ENCODE measurements around the gene PSMD3. TPM values are rescaled to one million over a fixed set of nuclear protein-coding genes. Genes with fewer than 3 reads are reported as not detected.
A peak's percentile ranks its signal among the peaks of the same experiment; 100 is the strongest.

Gene PSMD3
- total RNA-seq, 4 donors from 2014 or later = 58.1 to 117 (median 84.0) TPM

DNA sequence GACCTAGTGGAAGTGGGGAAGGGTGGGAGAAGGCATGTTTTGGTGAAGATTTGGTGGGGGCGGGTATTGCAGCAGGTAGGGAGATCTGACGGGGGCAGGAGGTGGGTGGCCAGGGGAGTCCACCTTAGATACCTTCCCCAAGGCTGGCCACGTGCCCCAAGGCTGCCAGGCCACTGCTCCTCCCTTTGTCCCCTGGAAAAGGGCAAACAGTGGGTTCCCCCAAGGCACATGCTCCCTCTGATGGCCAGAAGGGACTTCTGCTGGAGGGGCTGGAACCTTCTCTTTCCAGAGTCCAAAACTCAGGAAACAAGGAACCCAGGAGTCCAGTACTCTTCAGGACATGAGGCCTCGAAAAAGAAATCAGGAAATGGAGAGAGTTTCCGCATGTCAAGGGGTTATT, 6.2 kb upstream of the PSMD3 start:
- TF ChIP-seq POLR2AphosphoS5 (IDR thresholded peaks at IDR 0.05) = no peak
- TF ChIP-seq EP300 (IDR thresholded peaks at IDR 0.05) = no peak
- TF ChIP-seq, protein P1, sequence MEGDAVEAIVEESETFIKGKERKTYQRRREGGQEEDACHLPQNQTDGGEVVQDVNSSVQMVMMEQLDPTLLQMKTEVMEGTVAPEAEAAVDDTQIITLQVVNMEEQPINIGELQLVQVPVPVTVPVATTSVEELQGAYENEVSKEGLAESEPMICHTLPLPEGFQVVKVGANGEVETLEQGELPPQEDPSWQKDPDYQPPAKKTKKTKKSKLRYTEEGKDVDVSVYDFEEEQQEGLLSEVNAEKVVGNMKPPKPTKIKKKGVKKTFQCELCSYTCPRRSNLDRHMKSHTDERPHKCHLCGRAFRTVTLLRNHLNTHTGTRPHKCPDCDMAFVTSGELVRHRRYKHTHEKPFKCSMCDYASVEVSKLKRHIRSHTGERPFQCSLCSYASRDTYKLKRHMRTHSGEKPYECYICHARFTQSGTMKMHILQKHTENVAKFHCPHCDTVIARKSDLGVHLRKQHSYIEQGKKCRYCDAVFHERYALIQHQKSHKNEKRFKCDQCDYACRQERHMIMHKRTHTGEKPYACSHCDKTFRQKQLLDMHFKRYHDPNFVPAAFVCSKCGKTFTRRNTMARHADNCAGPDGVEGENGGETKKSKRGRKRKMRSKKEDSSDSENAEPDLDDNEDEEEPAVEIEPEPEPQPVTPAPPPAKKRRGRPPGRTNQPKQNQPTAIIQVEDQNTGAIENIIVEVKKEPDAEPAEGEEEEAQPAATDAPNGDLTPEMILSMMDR (IDR thresholded peaks at IDR 0.05) = no peak
- TF ChIP-seq POLR2A (IDR thresholded peaks at IDR 0.05; ENCODE audit: low read depth) = no peak
- no peak overlapping the region for H3K4me3 ChIP-seq
- no peak for DNase-seq (ENCODE audit: extremely low spot score)
- no peak overlapping the region for H3K27ac ChIP-seq (replicated peaks in 1 of 4)
- H3K36me3 ChIP-seq = no peaks in the 10 kb centered on the region
- H3K9me3 ChIP-seq = no peaks in the 10 kb centered on the region
- intact Hi-C loops (cut with DNase I) = no loop called here
- peaks cover 0 to 2% (median under 1%) of the 10 kb centered on the region in 4 donors for H3K4me1 ChIP-seq
- peaks cover 0 to 51% (median 4%) of the 10 kb centered on the region in 4 donors for H3K27me3 ChIP-seq
- 72% methylated on average over 5 of the region's 5 CpGs for WGBS

DNA sequence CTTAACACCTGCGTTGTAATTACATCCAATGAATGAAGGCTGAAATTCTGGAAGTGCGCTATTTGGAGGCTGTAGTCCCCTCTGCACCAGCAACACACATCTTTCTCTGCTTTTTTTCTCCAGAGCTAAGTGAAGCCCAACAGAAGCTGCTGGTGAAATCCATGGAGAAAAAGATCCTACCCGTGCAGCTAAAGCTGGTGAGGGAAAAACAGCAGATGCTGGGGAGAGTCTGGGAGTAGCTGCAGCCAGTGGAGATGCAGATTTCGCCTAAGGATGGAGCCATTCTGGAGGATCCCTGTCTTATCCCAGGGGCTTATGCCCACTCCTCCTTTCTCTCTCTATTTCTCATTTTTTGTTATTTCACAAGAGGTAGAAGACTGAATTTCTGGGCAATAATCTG, 4.8 kb upstream of the PSMD3 start:
- H3K27ac ChIP-seq (replicated peaks in 1 of 4) = no peak overlapping the region
- no peak overlapping the region for H3K4me3 ChIP-seq
- TF ChIP-seq POLR2AphosphoS5 (IDR thresholded peaks at IDR 0.05) (no peak), POLR2A (IDR thresholded peaks at IDR 0.05; ENCODE audit: low read depth) (no peak), EP300 (IDR thresholded peaks at IDR 0.05) (no peak)
- TF ChIP-seq, protein P1 (IDR thresholded peaks at IDR 0.05) = no peak
- H3K27me3 ChIP-seq = peaks cover 0 to 44% (median 4%) of the 10 kb centered on the region in 4 donors
- no peaks in the 10 kb centered on the region for H3K36me3 ChIP-seq
- DNase-seq (ENCODE audit: extremely low spot score) = no peak
- peaks cover 6 to 10% (median 8%) of the 10 kb centered on the region in 4 donors for H3K4me1 ChIP-seq
- intact Hi-C loops (cut with DNase I) = no loop called here
- H3K9me3 ChIP-seq = no peaks in the 10 kb centered on the region
- 68% methylated on average over 4 of the region's 4 CpGs for WGBS

DNA sequence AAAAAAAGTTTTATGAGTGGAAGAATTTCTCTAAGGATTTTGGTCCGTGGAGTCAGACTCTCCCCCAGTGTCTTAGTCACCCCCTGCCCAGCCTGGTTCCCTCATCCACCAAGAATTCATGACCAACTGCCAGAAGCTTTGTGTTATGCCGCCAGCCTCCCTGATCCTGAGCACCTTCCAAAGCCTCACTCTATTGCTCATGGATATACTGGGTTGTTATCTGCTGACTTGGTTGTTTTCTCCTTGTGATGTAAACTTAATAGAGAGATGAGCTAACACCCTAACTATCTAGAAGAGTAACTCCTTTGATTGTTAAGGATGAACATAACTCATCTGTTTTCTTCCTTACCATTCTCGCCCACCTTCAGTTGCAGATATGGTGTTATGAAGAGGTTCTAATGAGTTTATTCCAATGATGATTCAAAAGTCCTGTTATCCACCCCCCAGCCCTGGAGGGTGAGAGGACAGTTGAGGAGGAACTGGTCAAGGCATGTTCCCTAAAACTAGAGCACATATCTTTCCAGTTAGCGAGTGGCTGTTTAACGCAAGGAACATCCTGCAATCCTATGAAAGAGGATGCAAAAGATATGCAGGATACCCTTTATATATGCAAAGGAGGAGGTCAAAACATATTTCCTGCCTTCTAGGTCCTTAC, 1.5 kb upstream of the PSMD3 start:
- Histone ChIP-seq H3K27me3 (peaks cover 0 to 25% (median under 1%) of the 10 kb centered on the region in 4 donors), H3K4me3 (no peak overlapping the region), H3K4me1 (peaks cover 24 to 35% (median 32%) of the 10 kb centered on the region in 4 donors), H3K9me3 (no peaks in the 10 kb centered on the region), H3K36me3 (peaks cover under 1 to 3% (median under 1%) of the 10 kb centered on the region in 4 donors), H3K27ac (replicated peaks in 1 of 4) (no peak overlapping the region)
- no peak for DNase-seq (ENCODE audit: extremely low spot score)
- TF ChIP-seq POLR2AphosphoS5 (IDR thresholded peaks at IDR 0.05) = no peak
- TF ChIP-seq, protein P1 (IDR thresholded peaks at IDR 0.05) = no peak
- no peak for TF ChIP-seq EP300 (IDR thresholded peaks at IDR 0.05)
- no peak for TF ChIP-seq POLR2A (IDR thresholded peaks at IDR 0.05; ENCODE audit: low read depth)
- 63% methylated on average over 5 of the region's 5 CpGs for WGBS
- intact Hi-C loops (cut with DNase I) = loop anchor here (2.0 kb wide), 1 partner anchor 20 kb away; no protein-coding TSS in a partner anchor

DNA sequence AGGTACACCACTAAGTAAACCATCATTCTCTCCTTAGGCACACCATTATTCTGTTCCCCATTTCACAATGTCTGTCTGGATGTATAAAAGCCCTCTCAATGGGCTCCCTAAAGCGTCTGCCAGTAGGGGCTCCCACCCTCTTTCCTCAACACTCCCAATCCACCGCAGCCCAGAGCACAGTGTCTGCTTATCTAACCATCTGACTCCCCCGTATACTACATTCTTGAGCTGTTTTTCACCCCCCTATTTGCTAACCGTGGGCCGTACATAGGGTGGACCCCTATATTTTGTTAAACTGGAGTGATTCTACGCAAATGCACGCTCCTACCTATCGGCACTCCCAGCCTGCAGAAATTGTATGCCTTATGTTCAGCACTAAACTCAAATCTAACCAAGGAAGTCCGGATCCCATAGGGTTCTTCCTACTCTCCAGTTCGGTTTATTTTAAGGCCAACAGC, 685 bp upstream of the PSMD3 start:
- H3K27ac ChIP-seq (replicated peaks in 1 of 4) = peak overlapping the region; percentile 96 to 99 (median 96)
- no peaks in the 10 kb centered on the region for H3K9me3 ChIP-seq
- WGBS = under 1% methylated on average over 10 of the region's 10 CpGs
- peaks cover 8 to 11% (median 9%) of the 10 kb centered on the region in 4 donors for H3K36me3 ChIP-seq
- DNase-seq (ENCODE audit: extremely low spot score) = no peak
- H3K4me1 ChIP-seq = peaks cover 24 to 38% (median 32%) of the 10 kb centered on the region in 4 donors
- H3K27me3 ChIP-seq = peaks cover 0 to 17% (median 0%) of the 10 kb centered on the region in 4 donors
- intact Hi-C loops (cut with DNase I) = loop anchor here (2.0 kb wide), 2 partner anchors 21 to 53 kb away; partner anchors contain the start of genes LRRC3C and ORMDL3
- peak overlapping the region; percentile 75 to 100 (median 96) for H3K4me3 ChIP-seq
- TF ChIP-seq POLR2A (IDR thresholded peaks at IDR 0.05; ENCODE audit: low read depth) (no peak), EP300 (IDR thresholded peaks at IDR 0.05) (no peak), POLR2AphosphoS5 (IDR thresholded peaks at IDR 0.05) (no peak)
- TF ChIP-seq, protein P1 (IDR thresholded peaks at IDR 0.05) = no peak

All from esophagus muscularis mucosa (tissue), 4 donors.